GM19025 (cell line): Measurements from ENCODE around the gene GABRD.

Source experiments
- ATAC-seq: cut with Tn5 transposase; IDR thresholded peaks from one replicate; pipeline ENCODE4 v1.9.1; 2021; ENCODE audit warnings: mild to moderate bottlenecking, low read depth, moderate library complexity; ENCODE audit not compliant: unreplicated experiment

GABRD gene

DNA sequence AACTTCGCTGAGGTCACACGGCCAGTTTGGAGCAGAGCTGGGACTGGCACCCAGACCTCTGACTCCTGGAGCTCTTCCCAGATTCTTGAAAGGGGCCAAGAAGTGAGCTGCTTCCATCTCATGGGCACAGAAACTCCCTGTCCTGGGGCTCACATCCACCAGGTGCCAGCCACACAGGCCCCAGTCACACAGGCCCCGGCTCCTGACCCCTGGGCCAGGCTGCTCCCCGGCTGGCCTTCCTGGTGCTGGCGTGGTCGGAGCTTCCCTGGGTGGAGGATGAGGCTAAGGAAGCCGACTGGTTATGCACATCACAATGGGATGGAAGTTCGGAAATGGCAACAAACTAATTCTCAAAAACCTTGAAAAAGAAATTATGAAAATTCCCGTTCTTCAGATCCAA, 3.0 kb upstream of the GABRD start:
- ATAC-seq, result no peak

DNA sequence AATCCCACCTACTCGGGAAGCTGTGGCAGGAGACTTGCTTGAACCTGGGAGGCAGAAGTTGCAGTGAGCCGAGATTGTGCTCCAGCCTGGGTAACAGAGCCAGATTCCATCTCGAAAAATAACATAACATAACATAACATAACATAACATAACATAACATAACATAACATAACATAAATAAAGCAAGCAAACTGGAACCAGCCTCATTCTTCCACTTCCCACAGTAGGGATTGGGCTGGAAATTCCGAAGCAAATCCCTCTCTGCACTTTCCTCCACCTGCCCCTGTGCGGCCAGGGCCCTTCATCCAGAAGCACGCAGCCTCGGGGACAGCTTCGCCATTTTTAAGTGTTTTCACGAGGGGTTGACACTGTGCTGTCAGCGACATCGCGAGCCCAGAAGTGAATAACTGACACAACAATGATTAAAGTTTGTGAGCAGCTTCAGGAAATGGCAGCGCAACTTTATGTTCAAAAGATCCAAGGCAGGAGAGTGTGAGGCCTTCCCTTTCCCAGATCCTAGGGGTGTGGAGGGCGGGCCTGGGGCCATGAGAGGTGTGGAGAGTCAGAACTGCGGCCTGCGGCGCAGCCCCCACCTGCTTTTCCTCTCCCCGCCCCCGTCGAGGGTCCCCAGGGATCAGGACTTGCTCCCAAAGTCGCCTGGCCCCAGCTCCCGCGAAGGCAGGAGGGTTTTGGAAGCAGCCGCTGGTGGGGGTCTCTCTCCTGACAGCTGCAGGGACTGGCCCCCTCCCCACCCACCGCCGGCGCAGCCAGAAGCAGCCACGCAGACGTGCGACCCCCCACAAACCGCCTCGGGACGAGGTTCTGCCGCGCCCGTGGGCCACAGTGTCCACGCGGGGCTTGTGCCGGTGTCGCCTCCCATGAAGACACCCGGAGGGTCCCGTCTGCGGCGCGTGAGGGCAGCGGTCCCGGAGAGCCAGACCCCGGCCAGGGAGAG, 651 bp upstream of the GABRD start:
- ATAC-seq, result no peak

DNA sequence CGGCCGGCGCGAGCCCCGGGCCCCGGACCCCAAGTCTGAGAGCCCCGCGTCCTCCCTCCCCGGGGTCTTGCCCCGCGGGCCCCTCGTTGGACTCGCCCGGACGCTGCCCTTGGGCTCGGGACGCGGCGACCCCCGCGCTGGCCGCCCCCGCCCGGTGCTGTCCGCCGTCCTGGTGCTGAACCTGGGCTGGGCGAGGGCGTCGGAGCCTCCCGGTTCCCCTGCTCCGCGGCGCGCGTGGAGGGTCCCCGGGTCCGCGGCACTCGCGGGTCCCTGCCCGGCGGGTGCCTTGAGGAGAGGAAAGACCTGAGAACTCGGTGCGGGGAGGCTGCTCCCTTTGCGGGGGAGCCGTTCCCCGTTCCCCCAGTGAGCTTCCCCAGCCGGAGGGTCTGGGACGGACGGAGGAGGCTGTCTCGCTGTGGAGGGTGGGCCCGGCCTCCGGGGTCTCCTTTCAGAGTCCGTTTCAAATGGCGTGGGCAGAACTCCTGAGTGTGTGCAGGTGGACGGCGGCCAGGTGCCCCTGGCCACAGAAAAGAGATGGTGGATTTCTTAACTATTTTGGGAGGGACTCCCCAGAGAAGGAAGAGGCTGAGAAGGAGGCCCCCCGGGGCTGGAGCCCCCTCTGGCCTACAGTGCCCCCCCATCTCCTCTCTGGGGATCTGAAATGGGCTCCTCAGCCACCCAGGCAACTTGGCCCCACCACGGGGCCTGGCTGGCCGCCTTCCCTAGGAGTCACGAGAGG, 595 bp downstream of the GABRD start:
- ATAC-seq, result no peak

DNA sequence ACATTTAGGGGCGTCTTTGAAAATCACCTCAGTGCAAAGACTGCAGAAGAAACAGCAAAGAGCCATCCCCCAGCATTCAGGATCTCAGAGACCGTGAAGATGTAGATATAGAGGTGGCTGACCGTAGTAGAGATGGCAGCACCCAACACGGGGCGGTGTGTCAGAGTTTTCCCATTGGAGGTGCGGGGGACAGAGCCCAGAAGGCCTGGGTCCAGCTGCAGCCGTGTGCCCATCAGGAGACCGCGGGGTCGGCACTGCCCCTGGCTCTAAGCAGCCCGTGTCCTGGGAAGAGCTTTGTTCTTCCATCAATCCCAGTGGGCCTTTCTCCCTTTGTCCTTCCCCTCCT, 1.1 kb downstream of the GABRD start:
- no peak for ATAC-seq

DNA sequence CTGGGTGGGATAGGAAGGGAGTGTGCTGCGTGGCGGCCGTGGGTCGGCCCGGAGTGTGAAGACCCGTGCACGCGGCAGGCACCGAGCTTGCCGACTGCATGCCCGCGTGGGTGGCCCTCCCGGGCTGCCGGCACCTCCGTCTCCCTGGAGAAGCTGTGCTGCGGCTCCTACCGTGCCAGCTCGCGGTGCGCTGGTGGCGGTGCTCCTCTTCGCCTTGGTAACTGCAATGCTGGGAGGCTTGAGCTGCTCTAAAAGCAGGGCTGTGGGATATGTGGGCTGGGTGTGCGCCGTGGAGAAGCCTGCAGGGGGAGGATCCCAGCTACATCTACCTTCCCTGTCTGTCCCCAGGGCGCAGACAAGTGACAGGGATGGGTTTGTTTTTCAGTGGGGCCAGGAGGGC, 2.4 kb downstream of the GABRD start:
- no peak for ATAC-seq

DNA sequence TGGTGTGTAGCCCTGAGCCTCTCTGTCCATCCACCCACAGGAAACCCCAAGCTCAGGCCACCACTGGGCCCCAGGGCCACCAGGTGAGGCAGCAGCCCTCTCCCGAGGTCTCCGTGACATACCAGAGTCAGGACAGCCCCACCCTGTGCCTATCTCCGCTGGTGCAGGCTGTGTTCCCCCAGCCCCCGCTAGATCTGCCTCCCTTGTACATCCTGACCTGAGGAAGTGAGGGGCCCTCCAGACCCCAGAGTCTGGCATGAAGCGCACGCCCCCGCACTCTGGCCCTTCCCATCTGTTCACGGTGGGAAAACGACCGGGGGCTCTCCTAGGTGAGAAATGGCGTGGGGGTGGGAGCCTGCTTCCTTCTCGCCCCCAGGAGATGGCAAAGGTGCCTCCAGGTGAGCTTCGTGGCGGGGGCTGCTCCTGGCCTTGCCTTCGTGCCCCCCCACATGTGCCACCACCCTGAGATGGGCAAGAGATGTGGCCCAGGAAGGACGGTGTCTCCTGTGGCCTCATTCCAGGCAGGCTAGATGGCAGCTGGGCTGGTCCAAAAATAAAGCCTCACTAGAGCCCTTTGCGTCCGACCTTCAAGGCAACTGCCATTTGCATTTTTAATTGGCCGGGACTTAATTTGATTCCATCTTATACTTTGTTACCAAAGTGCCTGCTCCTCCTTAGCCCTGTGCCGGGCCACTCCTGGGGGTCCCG, 3.1 kb downstream of the GABRD start:
- no peak for ATAC-seq

DNA sequence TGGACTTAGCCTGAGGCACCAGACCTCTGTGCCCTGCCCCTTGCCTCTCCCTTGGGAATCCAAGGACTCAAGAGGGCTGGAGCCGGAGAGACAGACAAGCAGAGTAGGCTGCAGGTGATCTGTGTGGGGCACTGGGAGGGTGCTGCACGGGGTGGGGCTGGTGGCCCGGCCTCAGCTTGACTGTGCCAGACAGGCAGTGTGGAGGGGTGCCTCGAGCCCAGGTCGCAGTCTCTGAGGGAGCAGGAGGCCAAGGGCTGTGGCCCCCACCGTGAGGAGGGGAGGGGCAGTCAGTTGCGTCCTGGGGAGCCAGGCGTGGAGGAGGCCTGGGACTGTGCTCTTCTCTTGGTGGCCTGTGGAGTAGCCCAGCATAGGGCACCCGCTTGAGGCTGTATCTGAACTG, 4.0 kb downstream of the GABRD start:
- no peak for ATAC-seq

DNA sequence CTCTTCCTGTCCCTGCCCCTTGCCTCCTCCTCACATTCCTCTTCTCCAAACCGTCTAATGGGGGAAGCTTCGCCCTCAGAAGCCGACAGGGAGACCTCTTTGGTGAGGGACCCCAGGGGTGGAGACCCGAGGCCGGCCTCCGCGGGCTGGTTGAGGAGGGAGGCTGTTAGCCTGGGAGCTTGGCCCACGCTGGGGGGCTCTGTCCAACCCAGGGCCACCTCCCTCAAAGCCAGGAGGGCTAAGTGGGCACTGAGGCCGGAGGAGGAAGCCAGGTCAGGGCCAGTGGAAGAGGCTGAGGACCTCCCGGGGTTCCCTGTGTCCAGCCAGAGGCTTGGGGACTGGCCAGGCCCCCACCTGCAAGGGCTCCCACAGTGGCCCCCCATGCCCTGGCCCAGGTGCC, 5.3 kb downstream of the GABRD start:
- no peak for ATAC-seq

DNA sequence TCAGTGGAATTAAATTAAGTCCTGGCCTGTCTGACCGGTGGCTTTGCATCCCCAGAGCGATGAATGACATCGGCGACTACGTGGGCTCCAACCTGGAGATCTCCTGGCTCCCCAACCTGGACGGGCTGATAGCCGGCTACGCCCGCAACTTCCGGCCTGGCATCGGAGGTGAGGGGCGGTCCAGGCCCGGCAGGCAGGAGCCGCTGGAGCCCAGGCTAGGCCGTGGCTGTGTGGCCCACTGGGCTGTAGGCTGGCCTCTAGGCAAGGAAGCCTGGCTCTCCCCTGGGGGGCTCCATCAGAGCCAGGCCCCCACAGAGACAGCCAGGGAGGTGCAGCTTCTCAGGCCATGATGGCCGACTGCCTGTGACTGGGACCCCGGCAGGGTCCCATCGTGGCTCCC, 5.7 kb downstream of the GABRD start:
- no peak for ATAC-seq

DNA sequence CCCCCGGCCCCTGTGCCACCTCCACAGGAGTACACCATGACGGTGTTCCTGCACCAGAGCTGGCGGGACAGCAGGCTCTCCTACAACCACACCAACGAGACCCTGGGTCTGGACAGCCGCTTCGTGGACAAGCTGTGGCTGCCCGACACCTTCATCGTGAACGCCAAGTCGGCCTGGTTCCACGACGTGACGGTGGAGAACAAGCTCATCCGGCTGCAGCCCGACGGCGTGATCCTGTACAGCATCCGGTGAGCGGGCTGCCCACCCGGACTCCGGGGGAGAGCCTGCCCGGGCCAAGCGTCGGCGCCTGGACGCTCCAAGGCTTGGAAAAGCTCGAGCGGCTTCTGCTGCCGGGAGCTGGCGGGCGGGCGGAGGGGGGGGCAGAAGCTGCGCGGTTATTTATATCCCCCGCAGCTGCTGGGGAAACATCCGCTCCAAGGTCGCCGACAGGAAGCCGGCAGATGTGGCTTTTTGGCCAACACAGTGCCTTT, 6.4 kb downstream of the GABRD start:
- ATAC-seq, result no peak

DNA sequence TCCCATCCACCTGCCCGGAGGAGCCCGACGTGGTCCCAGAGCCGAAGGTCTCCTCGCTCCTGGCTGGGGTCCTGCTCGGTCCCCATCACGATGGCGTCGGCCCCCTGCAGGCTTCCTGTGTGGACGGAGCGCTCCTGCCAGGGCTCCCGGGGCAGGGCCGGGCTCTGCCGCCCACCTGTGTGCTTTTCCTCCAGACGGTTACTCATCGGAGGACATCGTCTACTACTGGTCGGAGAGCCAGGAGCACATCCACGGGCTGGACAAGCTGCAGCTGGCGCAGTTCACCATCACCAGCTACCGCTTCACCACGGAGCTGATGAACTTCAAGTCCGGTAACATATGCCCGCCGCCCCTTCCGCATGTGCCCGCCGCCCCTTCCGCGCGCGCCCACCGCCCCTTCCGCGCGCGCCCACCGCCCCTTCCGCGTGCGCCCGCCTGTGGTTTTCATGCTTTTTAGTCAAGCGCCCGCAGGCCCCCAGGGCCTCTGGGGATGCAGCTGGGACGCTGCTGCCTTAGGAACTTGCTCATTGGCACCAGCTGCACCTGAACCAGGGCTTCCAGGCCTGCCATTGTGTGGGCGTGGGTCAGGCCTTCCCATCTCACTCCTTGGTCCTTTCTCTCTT, 8.9 kb downstream of the GABRD start:
- ATAC-seq, result no peak

DNA sequence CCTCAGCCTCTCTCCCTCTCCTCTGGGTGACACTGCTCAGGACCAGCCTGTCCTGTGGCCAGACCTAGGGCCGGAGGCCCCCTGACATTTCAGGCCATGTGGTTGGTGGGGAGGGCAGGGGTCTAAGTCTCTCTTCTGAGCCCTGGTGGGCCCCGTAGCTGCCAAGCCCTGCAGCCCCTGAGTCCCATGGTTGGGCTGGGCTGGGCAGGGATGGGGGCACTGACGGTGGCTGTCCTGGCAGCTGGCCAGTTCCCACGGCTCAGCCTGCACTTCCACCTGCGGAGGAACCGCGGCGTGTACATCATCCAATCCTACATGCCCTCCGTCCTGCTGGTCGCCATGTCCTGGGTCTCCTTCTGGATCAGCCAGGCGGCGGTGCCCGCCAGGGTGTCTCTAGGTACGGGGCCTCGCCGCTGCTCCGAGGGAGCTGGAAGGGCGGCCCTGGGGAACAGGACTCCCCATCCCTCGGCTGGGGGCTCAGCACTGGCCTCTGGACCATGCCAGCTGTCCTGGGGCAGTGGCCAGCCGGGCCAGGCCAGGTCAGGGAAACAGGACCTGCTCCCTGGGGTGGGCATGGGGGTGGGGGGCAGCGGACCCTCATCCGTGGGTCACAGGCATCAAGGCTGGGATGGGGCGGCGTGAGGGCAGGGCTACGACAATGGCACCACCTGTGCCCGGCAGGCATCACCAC, 9.9 kb downstream of the GABRD start:
- no peak for ATAC-seq

DNA sequence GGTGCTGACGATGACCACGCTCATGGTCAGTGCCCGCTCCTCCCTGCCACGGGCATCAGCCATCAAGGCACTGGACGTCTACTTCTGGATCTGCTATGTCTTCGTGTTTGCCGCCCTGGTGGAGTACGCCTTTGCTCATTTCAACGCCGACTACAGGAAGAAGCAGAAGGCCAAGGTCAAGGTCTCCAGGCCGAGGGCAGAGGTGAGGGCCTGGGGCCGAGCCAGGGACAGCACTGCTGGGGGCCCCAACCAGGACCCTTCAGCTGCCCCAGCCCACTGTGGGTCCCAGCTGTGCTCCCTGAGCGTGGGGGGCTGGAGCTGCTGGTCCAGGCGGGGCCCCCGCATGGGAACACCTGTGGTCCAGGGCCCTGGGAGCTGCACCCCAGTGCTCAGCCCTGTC, 10.4 kb downstream of the GABRD start:
- no peak for ATAC-seq

DNA sequence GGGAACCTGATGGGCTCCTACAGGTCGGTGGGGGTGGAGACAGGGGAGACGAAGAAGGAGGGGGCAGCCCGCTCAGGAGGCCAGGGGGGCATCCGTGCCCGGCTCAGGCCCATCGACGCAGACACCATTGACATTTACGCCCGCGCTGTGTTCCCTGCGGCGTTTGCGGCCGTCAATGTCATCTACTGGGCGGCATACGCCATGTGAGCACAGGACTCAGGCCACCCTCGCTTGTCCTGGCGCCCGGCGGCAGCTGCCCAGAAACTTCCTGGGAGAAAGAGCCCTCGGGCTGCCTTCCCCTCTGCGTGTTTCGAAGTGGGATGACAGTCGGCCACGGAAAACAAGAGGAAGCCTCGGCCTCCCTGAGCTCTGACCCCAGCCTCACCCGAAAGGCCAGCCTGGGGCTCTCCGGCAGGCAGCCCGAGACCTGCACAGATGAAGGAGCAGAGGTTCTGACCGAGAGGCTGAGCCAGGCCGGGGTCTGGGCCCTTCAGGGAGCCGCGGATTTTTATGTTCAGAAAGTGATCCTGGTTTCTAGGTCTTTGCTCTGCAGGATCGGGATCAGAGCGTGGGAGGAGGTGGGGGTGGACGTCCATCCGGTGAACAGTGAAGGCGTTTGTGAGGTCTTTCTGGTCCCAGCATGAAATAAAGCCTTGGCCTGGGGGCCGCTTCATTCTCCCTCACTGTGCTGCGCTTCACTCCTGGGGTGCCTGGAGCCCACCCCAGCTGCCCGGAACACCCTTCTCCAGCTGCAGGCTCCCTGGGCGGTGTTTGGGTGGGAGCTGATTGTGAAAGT, 11.1 kb downstream of the GABRD start:
- ATAC-seq, result no peak

DNA sequence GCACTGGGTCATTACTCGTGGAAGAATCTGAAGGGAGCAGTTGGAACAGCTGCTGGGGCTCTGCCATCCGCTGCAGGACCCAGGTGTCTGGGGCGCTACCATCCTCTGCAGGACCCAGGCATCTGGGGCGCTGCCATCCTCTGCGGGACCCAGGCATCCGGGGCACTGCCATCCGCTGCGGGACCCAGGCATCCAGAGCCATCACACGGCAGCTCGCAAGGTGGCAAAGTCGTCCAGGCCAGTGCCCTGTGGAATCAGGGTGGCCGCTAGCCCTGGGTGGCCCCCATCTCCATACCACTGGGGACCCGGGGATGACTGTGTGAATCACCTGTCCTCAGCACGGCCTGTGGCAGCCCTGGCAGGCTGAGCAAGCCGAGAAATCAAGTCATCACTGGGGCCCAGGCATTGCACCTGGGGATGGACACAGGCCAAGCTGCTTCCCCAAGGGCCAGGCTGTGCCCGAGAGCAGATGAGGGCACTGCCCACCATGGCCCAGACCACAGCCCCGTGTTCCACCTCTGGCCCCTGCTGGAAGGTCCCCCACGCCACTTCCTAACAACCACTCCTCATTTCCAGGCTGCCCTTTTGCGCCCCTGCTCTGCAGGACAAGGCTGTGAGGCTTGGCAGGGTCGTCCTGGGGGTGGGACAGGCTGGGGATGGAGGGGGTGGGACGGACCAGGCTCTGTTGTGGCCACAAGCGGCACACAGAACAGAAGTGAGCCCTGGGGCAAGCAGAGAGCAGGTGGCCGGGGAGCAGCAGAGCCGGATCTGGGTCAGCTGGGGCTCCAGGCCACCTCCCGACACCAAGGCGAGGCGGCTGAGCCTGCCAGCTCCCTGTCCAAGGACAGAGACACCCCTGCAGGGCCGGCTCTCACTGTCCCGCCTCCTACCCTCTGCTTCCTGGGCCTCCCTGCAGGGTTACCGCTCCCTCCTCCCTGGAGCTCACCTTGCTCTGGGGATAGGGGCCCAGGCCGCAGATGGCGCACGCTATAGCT, 12.7 kb downstream of the GABRD start:
- ATAC-seq, result no peak

DNA sequence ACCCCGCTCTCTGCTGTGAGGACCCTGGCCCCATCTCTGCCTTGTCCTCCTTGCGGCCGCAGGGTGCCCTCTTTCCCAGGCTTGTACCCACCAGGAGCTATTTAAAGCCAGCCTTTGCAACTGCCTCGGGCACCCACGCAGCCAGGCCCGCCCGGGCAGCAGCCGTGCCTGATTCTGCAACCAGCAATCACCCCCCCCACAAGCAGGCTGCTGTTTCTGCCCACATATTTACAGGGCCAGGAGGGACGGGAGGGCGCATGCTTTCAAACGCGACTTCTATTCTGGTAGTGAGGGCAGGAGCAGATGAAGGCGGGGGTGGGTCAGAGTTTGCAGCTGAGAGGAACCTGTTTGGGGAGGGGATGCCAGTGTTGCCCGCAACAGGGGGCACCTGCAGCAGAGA, 13.6 kb downstream of the GABRD start:
- ATAC-seq, result no peak

DNA sequence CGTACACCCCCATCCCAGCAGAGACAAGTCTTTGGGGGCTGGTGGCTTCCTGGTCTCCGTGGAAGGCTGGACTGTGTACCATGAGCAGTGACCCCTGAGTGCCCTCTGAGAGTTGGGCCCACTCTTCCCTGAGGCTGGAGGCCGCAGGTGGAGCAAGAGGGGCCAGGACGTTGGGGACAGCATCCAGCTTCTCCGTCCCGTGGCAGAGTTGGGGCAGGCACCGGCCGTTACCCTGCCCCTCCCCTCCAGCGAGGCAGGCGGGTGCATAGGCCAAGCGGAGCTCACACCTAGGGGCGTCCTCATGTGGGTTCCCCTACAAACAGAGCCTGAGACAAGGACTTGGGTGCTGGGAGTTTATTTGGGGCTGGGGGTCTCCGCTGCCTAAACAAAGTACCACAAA, 14.0 kb downstream of the GABRD start:
- no peak for ATAC-seq

DNA sequence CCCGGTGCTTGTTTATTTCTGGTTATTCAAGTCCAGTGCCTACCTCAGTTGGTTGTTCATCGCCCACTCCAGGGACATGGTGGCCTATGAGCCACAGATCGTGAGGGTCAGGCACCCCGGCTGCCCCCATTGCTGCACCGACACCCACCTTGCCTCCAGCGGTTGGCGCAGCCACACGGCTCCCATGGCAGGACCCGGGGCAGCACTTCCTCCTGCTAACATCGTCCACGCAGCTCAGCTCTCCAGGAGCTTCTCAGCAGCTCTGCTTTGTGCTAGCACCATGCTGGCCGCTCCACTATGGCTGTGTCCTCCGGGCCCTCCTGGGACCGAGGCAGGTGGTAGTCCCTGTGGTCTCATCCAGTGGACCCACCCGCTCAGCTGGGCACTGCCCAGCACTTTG, 17.1 kb downstream of the GABRD start:
- no peak for ATAC-seq
